ENCODE data around the gene RGMA. TPM values are rescaled to one million over a fixed set of nuclear protein-coding genes. Genes with fewer than 3 reads are reported as not detected.

Gene RGMA
- total and polyA plus RNA-seq, 2 experiments from 2014 or later: 2.5 to 2.7 TPM

GRCh38 chr15:93020976-93021772, 67.8 kb downstream of the RGMA start:
- no peaks in the 10 kb centered on the region for H3K9me2 ChIP-seq (replicated peaks; ENCODE audit: insufficient read depth)
- no peak overlapping the region for H2AFZ ChIP-seq
- H3K4me1 ChIP-seq (ENCODE audit: insufficient read depth): no peaks in the 10 kb centered on the region
- WGBS (ENCODE audit: low lambda C conversion rate, missing lambda C conversion rate): 99% methylated on average over 3 of the region's 3 CpGs
- no peaks in the 10 kb centered on the region for H3K27me3 ChIP-seq
- H4K20me1 ChIP-seq (ENCODE audit: insufficient read depth, poor library complexity, severe bottlenecking): peaks cover 20% of the 10 kb centered on the region
- DNase-seq (ENCODE audit: low spot score): no peak
- no peaks in the 10 kb centered on the region for H3K9me3 ChIP-seq (ENCODE audit: low read depth)
- H3K79me2 ChIP-seq: peaks cover 46% of the 10 kb centered on the region
- TF ChIP-seq EZH2phosphoT487 (IDR thresholded peaks at IDR 0.05; ENCODE audit: low read depth, severe bottlenecking, unreplicated experiment): no peak
- no peak for TF ChIP-seq EZH2 (IDR thresholded peaks at IDR 0.05; ENCODE audit: borderline replicate concordance)
- no peak for TF ChIP-seq CTCF (IDR thresholded peaks at IDR 0.05; ENCODE audit: poor library complexity)
- no peak overlapping the region for H3K4me3 ChIP-seq
- H3K36me3 ChIP-seq (replicated peaks; ENCODE audit: insufficient read depth, low read depth): peaks cover 8% of the 10 kb centered on the region
- H3K4me2 ChIP-seq: no peak overlapping the region
- H3K27ac ChIP-seq: no peak overlapping the region

- Histone ChIP-seq H4K20me1 (ENCODE audit: insufficient read depth, poor library complexity, severe bottlenecking) (peaks cover 16% of the 10 kb centered on the region), H3K9me3 (ENCODE audit: low read depth) (no peaks in the 10 kb centered on the region), H3K9me2 (replicated peaks; ENCODE audit: insufficient read depth) (no peaks in the 10 kb centered on the region), H3K4me1 (ENCODE audit: insufficient read depth) (no peaks in the 10 kb centered on the region), H3K4me2 (no peak overlapping the region), H2AFZ (no peak overlapping the region), H3K4me3 (no peak overlapping the region), H3K27me3 (no peaks in the 10 kb centered on the region), H3K27ac (no peak overlapping the region), H3K36me3 (replicated peaks; ENCODE audit: insufficient read depth, low read depth) (peaks cover 8% of the 10 kb centered on the region), H3K79me2 (peaks cover 49% of the 10 kb centered on the region)
- no peak for DNase-seq (ENCODE audit: low spot score)
- TF ChIP-seq EZH2 (IDR thresholded peaks at IDR 0.05; ENCODE audit: borderline replicate concordance): no peak
- no peak for TF ChIP-seq EZH2phosphoT487 (IDR thresholded peaks at IDR 0.05; ENCODE audit: low read depth, severe bottlenecking, unreplicated experiment)
- TF ChIP-seq CTCF (IDR thresholded peaks at IDR 0.05; ENCODE audit: poor library complexity): no peak
- 97% methylated on average over 10 of the region's 10 CpGs for WGBS (ENCODE audit: low lambda C conversion rate, missing lambda C conversion rate)
Observed at GRCh38 chr15:93019971-93020370, 69.0 kb downstream of the RGMA start.

- H3K4me2 ChIP-seq: no peak overlapping the region
- no peak overlapping the region for H3K27ac ChIP-seq
- no peaks in the 10 kb centered on the region for H3K4me1 ChIP-seq (ENCODE audit: insufficient read depth)
- H3K4me3 ChIP-seq: no peak overlapping the region
- DNase-seq (ENCODE audit: low spot score): no peak
- peaks cover 16% of the 10 kb centered on the region for H4K20me1 ChIP-seq (ENCODE audit: insufficient read depth, poor library complexity, severe bottlenecking)
- H3K36me3 ChIP-seq (replicated peaks; ENCODE audit: insufficient read depth, low read depth): peaks cover 8% of the 10 kb centered on the region
- no peaks in the 10 kb centered on the region for H3K27me3 ChIP-seq
- peaks cover 51% of the 10 kb centered on the region for H3K79me2 ChIP-seq
- WGBS (ENCODE audit: low lambda C conversion rate, missing lambda C conversion rate): 93% methylated on average over 7 of the region's 7 CpGs
- H2AFZ ChIP-seq: no peak overlapping the region
- no peaks in the 10 kb centered on the region for H3K9me3 ChIP-seq (ENCODE audit: low read depth)
- TF ChIP-seq EZH2phosphoT487 (IDR thresholded peaks at IDR 0.05; ENCODE audit: low read depth, severe bottlenecking, unreplicated experiment): no peak
- TF ChIP-seq EZH2 (IDR thresholded peaks at IDR 0.05; ENCODE audit: borderline replicate concordance): no peak
- no peak for TF ChIP-seq CTCF (IDR thresholded peaks at IDR 0.05; ENCODE audit: poor library complexity)
- H3K9me2 ChIP-seq (replicated peaks; ENCODE audit: insufficient read depth): no peaks in the 10 kb centered on the region
Observed at GRCh38 chr15:93019090-93019489, 69.9 kb downstream of the RGMA start.
